ENCODE results near the gene SPDYC.

GRCh38 chr11:65182258-65183170 is 12.5 kb downstream of the SPDYC start:
- TF ChIP-seq REST (IDR thresholded peaks at IDR 0.05; ENCODE audit: insufficient read depth in 1 of 2, low read depth in 2 of 2, low read length in 2 of 2) = no peak
- TF ChIP-seq POLR2AphosphoS5 (IDR thresholded peaks at IDR 0.05; ENCODE audit: low read depth, low read length) = no peak
- TF ChIP-seq TAF1 (IDR thresholded peaks at IDR 0.05; ENCODE audit: borderline replicate concordance, insufficient read depth, low read length) = no peak
- TF ChIP-seq SIN3A (IDR thresholded peaks at IDR 0.05; ENCODE audit: borderline replicate concordance, insufficient read depth, low read length) = no peak

Data from PFSK-1 (cell line).